NCI-H2029 (cell line): Measurements from ENCODE around the gene SORCS2.

Experiments
- DNase-seq: peaks from one replicate; lab custom pipeline; 2025; lab: John Stamatoyannopoulos, UW

SORCS2 gene

GRCh38 chr4:7268941-7269340 lies 76.6 kb downstream of the SORCS2 start:
- DNase-seq, result no peak

GRCh38 chr4:7270121-7270520 lies 77.8 kb downstream of the SORCS2 start:
- DNase-seq, result no peak

- no peak for DNase-seq
Observed at GRCh38 chr4:7272404-7272803, 80.1 kb downstream of the SORCS2 start.

- no peak for DNase-seq
Observed at GRCh38 chr4:7273738-7274297, 81.5 kb downstream of the SORCS2 start.

- DNase-seq, result no peak
Observed at GRCh38 chr4:7275067-7275466, 82.7 kb downstream of the SORCS2 start.

GRCh38 chr4:7275490-7276154 lies 83.3 kb downstream of the SORCS2 start:
- DNase-seq, result no peak

GRCh38 chr4:7276515-7276914 lies 84.2 kb downstream of the SORCS2 start:
- DNase-seq, result no peak

GRCh38 chr4:7278071-7278765 lies 85.9 kb downstream of the SORCS2 start:
- no peak for DNase-seq

GRCh38 chr4:7278981-7279380 lies 86.6 kb downstream of the SORCS2 start:
- no peak for DNase-seq

GRCh38 chr4:7279902-7280301 lies 87.6 kb downstream of the SORCS2 start:
- no peak for DNase-seq

GRCh38 chr4:7280926-7281690 lies 88.8 kb downstream of the SORCS2 start:
- DNase-seq, result no peak

GRCh38 chr4:7281691-7282665 lies 89.6 kb downstream of the SORCS2 start:
- no peak for DNase-seq

- DNase-seq, result no peak
Observed at GRCh38 chr4:7282786-7283440, 90.6 kb downstream of the SORCS2 start.

- DNase-seq, result no peak
Observed at GRCh38 chr4:7285244-7286094, 93.1 kb downstream of the SORCS2 start.

GRCh38 chr4:7286170-7286569 lies 93.8 kb downstream of the SORCS2 start:
- no peak for DNase-seq

- DNase-seq, result no peak
Observed at GRCh38 chr4:7286798-7287197, 94.5 kb downstream of the SORCS2 start.

- no peak for DNase-seq
Observed at GRCh38 chr4:7287274-7287917, 95.1 kb downstream of the SORCS2 start.

GRCh38 chr4:7287918-7288280 lies 95.6 kb downstream of the SORCS2 start:
- DNase-seq, result no peak

GRCh38 chr4:7288751-7289523 lies 96.6 kb downstream of the SORCS2 start:
- no peak for DNase-seq
